ENCODE results near the gene FUNDC1.
"Not testable (repeated sequence)": the region's sequence is repeated elsewhere in the genome, so short reads cannot be mapped to it uniquely, and the experiment has no call there.

Gene FUNDC1, protein sequence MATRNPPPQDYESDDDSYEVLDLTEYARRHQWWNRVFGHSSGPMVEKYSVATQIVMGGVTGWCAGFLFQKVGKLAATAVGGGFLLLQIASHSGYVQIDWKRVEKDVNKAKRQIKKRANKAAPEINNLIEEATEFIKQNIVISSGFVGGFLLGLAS

GRCh38 chrX:44542567-44543325, at the start of gene FUNDC1:
FUNDC1 (minus strand) TSS chrX:44542859; CDS start chrX:44542832, 27 bp downstream.
- DNase-seq = peak; percentile 87 to 89

GRCh38 chrX:44585866-44586265, 43.2 kb upstream of the FUNDC1 start:
- DNase-seq = no peak

- DNase-seq = no peak
Observed at GRCh38 chrX:44580466-44580865, 37.8 kb upstream of the FUNDC1 start.

DNA sequence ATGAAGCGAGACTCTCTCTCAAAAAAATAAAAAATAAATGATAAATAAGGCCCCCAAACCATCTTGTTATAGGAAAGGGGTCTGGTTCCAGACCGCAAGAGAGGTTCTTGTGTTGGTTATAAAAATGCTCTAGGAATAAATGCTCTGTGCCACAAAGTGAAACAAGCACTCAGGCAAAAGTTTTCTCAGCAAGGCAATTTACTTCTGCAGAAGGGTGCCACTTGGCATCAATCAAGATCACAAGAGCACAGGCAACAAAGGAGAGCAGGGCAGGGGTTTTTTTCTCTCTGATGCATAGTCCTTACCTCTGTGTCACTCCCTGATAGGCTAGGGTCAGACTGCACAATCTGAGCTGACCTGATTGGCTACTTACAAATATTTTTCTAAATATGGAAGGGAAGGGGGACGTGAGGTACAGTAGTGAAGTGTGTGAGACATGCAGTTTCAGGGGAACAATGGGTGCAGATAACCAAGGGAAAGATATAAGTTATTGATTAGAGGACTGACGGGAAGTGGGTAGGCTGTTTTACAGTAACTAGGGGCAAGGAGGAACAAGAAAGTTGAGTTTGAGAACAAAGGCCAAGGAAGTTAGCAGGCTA, 29.8 kb upstream of the FUNDC1 start:
- no peak for DNase-seq

- DNase-seq = no peak
Observed at GRCh38 chrX:44570522-44570921, 27.9 kb upstream of the FUNDC1 start.

DNA sequence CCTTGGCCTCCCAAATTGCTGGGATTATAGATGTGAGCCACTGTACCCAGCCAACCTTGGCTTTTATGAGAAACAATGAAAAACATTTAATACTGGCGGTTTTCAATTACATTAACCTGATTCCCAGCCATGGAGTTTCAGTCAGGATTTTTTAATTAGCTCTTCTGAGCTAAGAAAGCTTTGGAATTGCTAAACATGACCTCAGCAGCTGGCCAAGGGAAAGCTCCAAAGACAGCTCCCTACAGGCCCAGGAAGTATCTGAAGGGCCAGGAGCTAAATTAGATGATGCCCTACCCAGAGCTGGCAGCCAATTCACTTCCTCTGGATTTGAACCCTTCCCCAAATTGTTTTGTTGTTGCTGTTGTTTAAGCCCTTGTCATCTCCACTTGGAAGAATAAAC, 26.5 kb upstream of the FUNDC1 start:
- no peak for DNase-seq

DNA sequence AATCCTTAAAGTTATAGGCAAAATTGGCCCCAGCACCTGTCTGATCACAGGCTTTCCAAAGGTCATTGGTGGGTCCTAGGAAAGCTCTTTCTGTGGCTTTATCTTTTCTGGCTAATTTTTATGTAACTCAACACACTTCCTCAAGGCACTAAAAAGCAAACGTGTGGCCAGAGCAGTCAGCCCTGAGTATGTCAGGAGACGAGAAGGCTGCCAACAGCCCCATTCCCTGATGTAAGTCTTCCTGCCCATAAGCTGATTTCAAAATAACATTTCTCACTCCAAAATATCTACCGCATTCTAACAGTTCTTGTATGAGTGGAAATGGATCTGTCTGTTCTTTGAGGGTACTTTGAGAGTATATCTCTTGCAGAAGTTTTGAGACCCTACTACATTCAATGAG, 25.5 kb upstream of the FUNDC1 start:
- DNase-seq = no peak

- not testable (repeated sequence) for DNase-seq
Observed at GRCh38 chrX:44561896-44562295, 19.2 kb upstream of the FUNDC1 start.

- DNase-seq = no peak
Observed at GRCh38 chrX:44550563-44550962, 7.9 kb upstream of the FUNDC1 start.

- DNase-seq = not testable (repeated sequence)
Observed at GRCh38 chrX:44545454-44545853, 2.8 kb upstream of the FUNDC1 start.

DNA sequence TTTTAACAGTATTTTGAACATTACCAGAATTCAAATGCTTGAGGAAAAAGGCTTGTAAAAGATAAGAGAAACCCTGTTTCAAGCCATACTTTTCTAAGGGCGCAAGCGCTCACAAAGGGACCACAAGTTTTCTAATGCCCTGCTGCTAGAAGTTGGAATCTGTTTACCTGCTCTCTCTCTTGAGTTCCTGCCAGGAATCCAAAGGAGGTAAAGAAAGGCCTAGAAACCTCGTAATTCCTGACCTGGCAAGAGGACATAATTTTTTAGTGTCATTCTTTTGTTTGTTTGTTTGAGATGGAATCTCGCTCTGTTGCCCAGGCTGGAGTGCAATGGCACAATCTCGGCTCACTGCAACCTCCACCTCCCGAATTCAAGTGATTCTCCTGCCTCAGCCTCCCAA, 1.4 kb upstream of the FUNDC1 start:
- no peak for DNase-seq

DNA sequence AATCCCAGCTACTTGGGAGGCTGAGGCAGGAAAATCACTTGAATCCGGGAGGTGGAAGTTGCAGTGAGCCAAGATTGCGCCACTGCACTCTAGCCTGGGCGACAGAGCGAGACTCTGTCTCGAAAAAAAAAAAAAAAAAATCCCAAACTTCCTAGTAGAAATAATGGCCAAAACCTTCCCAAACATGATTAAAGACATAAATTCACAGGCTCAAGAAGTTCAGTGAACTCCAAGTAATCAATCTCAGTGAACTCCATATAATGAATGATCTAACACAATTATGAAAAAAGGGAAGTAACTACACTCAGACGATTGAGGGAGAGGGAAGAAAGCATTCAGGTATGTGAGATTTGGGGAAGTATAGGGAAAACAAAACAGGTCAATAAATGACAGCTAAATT, 6.5 kb downstream of the FUNDC1 start:
- no peak for DNase-seq

DNA sequence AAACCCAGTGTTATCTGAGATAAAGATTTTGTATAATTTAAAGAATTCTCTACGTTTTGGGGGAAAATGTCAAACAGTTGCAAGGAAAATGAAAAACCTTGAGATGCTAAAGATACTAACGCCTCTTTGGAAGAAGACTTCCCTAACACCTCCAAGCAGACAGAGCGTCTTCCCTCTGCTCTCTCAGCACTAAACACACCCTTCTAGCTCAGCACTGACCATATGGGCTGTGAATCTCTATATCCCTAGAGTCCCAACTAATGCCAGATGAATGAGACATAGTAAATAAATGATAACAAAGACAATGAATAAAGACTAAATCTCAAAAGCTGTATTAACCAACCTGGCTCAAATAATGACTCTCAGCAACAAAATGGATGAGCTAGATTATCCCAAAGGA, 13.3 kb downstream of the FUNDC1 start:
- DNase-seq = no peak

GRCh38 chrX:44514272-44514671, 28.4 kb downstream of the FUNDC1 start:
- DNase-seq = no peak

GRCh38 chrX:44507292-44507691, 35.4 kb downstream of the FUNDC1 start:
- peak; percentile 4 to 17 for DNase-seq

GRCh38 chrX:44506678-44507077, 36.0 kb downstream of the FUNDC1 start:
- DNase-seq = no peak

- DNase-seq = no peak
Observed at GRCh38 chrX:44503560-44503959, 39.1 kb downstream of the FUNDC1 start.

DNA sequence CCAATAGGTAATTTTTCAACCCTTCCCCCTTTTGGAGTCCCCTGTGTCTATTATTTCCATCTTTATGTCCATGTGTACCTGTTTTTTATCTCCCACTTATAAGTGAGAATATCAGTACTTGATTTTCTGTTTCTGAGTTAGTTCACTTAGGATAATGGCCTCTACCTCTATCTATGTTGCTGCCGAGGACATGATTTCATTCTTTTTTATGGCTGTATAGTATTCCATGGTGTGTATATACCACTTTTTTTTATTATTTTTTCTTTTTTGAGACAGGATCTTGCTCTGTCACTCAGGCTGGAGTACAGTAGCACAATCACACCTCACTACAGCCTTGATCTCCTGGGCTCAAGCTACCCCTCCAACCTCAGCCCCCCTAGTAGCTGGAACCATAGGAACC, 47.6 kb downstream of the FUNDC1 start:
- DNase-seq = no peak

DNA sequence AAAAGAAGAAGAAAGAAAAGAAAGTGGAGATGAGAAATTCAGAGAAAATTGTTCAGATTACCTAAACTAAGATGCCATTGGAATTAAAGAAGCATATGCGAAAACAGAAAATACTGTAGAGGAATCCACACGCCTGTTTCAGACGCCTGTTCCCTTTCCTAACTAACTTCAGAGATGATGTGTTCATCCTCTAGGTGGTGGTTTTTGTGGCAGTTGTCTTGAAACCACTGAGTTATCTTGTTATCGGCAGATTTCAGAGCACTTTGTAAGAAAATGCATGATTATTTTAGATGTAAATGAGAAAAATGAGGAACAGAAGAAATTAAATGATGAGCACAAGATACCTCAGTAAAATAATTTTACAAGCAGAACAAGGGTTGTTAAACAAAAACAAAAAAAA, 48.3 kb downstream of the FUNDC1 start:
- no peak for DNase-seq

DNA sequence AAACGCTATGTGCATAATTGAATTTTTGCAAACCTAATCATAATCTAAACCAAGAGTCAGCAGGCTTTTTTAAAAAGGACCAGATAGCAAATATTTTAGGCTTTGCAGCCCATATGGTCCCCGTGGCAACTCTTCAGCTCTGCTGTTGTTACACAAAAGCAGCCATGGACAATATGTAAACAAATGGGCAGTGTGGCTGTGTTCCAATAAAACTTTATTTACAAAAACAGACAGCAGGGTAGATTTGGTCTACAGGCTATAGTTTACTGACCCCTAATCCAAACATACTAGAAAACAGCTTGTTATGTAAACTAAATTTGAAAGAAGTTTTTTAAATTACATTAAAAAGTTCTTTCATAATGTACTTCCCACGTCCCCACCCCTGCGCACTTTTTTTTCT, 53.1 kb downstream of the FUNDC1 start:
- no peak for DNase-seq

GRCh38 chrX:44484607-44485146, 58.0 kb downstream of the FUNDC1 start:
- no peak for DNase-seq

GRCh38 chrX:44483965-44484606, 58.6 kb downstream of the FUNDC1 start:
- DNase-seq = no peak

- no peak for DNase-seq
Observed at GRCh38 chrX:44482575-44482974, 60.1 kb downstream of the FUNDC1 start.

- DNase-seq = no peak
Observed at GRCh38 chrX:44480591-44480990, 62.1 kb downstream of the FUNDC1 start.
